GM21526 (cell line): Measurements from ENCODE around the gene GPR42.

ENCODE experiments used
- ATAC-seq: cut with Tn5 transposase; IDR thresholded peaks from one replicate; pipeline ENCODE4 v1.9.1; 2021; ENCODE audit warnings: moderate library complexity; ENCODE audit not compliant: unreplicated experiment, low FRiP score

The GPR42 gene

GRCh38 chr19:35417713-35418534, 47.1 kb downstream of the GPR42 start:
- no peak for ATAC-seq

- no peak for ATAC-seq
Measured at GRCh38 chr19:35419046-35419445, 48.2 kb downstream of the GPR42 start.

GRCh38 chr19:35419805-35420204, 48.9 kb downstream of the GPR42 start:
- no peak for ATAC-seq

GRCh38 chr19:35421362-35421761, 50.5 kb downstream of the GPR42 start:
- ATAC-seq = no peak
